GM19351 (cell line): ENCODE measurements around the gene ITGBL1.

Experiments used
- ATAC-seq: cut with Tn5 transposase; IDR thresholded peaks from one replicate; pipeline ENCODE4 v1.9.1; 2021; ENCODE audit warnings: mild to moderate bottlenecking, moderate library complexity; ENCODE audit not compliant: unreplicated experiment

The ITGBL1 gene

DNA sequence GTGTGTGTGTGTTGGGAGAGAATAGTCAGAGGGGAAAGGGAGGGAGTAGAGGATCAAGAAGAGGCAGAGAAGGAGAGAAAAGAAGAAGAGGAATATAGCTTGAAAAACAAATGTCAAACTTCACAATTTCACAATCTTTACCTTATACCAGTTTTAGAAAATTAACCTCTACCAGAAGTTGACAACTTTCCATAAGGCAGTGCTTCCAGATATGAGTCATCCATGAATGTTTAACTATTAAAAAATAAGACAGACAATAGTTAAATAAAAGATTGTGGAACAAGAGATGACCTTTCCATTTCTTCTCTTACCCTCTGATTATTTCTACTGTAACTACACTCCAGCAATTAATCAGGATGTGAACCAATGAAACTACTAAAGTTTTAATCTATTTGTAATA lies 229.4 kb downstream of the ITGBL1 start:
- ATAC-seq, result no peak

- ATAC-seq, result no peak
Measured at GRCh38 chr13:101686003-101686402, 233.5 kb downstream of the ITGBL1 start.

DNA sequence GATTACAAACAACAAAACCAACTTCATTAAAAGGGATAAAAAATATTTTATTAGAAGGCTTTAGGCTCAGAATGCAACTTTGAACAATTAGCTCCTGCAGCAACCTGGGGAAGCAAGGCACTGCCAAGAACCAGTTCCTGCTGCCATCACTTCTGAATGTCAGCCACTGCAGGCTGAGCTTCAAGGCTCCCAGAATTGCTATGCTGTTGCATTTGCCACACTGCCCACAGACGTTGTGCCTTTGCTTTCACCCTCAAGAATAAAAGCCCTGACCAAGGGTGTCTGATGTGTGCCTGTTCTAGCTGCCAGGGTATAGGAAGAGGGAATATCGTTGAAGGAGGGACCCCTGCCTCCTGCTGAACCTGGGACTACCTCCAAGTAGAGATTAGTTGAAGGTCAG lies 238.4 kb downstream of the ITGBL1 start:
- no peak for ATAC-seq

DNA sequence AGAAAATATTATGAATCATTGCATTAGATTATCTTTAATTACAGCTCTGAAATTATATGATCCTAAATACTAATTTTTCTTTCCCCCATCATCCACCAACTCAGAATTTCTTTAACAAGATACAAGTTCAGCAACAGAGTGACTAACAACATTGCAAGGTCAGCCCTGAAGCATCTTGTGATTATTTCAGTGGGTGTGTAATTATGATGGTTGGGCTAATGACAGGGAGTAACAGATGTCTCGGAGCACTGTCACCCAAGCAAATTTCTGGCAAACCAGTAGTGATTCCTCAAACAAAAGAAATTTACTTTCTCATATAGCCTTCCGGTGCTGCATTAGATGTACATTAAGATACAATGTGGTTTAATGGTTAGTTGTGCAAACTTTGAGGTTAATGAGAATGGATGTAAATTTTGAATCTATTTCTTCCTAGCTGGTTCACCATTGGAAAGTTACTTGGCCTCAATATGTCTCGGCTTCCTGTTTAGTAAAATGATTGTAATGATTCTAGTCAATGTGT lies 238.9 kb downstream of the ITGBL1 start:
- ATAC-seq, result no peak

DNA sequence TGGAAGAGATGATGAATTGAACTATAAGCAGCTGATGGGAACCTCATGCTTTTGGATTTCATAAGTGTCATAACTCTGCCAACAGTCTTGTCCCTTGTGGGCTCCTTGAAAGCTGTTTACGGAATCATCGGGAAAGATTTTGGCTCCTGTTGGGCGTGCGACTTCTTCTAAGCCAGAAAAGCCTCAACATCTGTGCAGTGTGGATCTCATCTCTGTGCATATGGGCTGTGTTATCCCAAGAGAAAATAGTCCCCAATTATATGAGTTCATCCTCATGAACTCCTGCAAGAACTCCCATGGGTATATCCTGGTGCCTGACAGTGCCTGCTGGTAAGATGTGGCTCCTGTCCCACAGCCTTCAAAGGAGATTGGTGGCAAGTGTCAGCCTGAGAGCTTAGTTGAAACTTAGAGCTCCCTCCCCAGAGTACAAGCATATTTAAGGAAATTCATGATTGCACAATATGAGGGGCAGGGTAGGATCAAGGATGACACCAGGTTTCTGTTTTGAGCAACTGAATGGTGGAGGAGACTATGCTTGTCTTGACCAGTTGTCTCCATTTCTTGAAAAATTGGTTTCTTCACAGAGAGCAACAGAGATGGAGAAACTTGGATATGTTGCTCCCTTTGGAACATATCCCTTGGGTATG lies 243.5 kb downstream of the ITGBL1 start:
- ATAC-seq, result no peak

GRCh38 chr13:101697745-101698144 lies 245.3 kb downstream of the ITGBL1 start:
- no peak for ATAC-seq

- ATAC-seq, result no peak
Measured at GRCh38 chr13:101698400-101698799, 245.9 kb downstream of the ITGBL1 start.

DNA sequence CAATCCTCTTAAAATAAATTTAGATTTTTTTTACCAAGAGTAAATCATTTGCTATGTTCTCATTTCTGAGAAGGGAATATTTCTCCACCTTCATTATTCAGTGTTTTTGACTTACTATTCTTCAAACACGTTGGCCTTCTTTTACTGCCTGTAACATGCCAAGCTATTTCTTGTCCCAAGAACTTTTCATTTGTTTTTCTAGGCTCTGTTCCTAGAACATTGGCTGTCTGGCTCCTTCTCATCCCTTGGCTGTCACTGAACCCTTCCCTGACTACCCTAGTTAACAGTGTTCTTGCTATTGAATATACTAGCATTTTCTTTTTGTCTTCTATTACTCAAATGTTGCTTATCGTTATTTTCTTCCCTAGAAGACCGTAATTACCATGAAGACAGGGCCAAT lies 248.1 kb downstream of the ITGBL1 start:
- ATAC-seq, result no peak

DNA sequence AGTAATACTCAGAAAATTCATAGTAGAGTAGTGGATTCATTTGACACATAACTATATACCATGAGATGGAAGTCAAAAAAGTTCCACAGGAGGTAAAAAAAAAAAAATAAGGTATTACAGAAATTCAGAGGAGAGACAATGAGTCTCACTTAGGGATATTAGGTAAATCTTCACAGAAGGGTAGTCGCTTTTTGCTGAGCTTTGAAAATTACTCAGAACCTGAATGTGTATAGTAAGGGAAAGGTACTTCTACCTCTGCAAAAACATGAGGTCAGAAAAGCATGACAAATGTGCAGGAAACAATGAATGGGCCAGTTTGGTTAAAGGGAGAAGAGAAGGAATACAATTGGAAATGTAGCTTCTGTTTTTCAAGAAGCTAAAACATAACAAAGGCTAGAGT lies 250.6 kb downstream of the ITGBL1 start:
- no peak for ATAC-seq

GRCh38 chr13:101703838-101704237 lies 251.4 kb downstream of the ITGBL1 start:
- no peak for ATAC-seq

DNA sequence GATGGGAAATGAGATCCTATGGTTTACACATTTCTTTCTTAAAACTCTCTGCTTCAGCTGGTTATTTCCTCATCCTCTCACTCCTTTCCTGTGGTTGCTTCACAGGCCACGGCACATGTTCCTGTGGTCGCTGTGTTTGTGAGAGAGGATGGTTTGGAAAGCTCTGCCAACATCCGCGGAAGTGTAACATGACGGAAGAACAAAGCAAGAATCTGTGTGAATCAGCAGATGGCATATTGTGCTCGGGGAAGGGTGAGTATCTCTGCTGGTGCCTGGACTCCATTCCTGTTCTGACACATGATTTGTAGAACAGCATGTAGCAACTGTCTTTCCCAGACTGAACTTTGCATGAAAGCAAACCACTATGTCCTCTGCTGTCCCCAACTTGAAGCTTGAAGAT lies 254.2 kb downstream of the ITGBL1 start:
- no peak for ATAC-seq

- ATAC-seq, result no peak
Measured at GRCh38 chr13:101707659-101708058, 255.2 kb downstream of the ITGBL1 start.

DNA sequence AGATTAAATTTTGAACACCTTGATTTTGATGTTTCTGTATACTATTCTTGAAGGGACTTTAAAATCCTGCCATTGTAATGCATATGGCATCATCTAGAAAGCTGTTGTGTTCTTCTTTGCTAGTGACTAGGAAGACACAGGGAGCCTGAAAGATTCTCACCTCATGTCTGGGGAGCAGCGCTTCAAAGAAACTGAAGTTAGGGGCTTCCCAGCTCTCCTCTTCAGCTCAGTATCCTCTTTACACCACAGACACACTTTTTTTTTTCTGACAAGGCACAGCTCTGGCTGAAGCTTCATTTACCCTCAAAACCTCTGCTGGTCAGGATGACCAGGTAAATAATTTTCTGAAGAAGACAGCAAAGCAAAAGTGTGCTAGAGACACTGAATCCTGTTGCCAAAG lies 255.6 kb downstream of the ITGBL1 start:
- no peak for ATAC-seq

DNA sequence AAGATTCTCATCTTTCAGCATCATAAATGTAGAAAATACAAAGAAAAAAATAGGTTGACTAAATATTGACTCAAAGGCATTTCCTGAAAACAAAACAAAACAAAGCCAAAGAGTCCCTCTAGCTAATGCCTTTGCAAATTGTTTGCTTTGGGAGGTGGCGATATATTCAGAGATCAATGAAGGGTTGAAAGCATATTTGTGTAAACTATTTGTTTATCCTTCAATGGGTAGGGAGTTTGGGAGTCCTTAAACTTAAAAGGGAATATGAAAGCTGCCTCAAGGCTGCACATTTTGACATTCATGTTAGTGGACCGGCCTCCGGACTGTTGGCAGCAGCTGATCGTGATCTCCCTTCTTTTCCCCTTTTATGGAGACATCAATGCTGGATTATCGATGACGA lies 257.5 kb downstream of the ITGBL1 start:
- ATAC-seq, result no peak

GRCh38 chr13:101711307-101712025 lies 259.0 kb downstream of the ITGBL1 start:
- ATAC-seq, result no peak

GRCh38 chr13:101712026-101712348 lies 259.5 kb downstream of the ITGBL1 start:
- ATAC-seq, result no peak

- no peak for ATAC-seq
Measured at GRCh38 chr13:101714195-101714594, 261.7 kb downstream of the ITGBL1 start.

DNA sequence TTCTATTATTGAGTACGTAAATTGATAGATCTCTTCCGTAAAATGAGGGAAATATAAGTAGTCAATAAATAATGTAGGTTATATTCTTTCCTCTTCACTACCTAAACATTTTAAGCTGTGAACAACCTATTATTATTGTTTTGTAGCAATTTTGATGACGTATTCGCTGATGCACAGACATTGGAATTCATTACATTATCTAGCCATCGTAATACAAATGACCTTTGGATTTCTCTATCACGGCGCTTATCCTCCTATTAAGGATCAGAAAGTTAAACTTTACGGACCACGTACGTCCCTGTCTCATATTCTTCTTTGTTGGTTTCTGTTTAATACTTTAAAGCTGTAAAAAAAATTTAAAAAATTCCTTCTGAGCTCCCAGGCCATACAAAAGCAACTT lies 264.9 kb downstream of the ITGBL1 start:
- no peak for ATAC-seq

- no peak for ATAC-seq
Measured at GRCh38 chr13:101718496-101718895, 266.0 kb downstream of the ITGBL1 start.

DNA sequence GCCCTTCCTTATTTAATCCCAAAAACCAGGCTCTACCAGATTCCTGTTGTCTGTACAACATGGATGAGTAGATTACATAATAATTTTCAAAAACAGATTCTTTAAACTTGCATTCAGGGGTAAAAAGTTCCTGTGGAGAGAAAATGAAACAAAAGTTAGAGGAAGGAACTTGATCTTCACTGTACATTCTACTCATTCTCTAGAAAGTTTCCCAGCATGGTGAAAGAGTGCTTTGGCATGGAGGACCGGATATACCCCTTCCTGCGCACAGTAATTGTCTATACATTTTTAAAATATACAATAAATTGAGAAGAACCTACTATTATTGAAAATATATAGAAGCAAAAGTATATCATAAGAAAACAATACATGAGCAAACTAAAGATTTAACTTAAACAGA lies 274.2 kb downstream of the ITGBL1 start:
- no peak for ATAC-seq

DNA sequence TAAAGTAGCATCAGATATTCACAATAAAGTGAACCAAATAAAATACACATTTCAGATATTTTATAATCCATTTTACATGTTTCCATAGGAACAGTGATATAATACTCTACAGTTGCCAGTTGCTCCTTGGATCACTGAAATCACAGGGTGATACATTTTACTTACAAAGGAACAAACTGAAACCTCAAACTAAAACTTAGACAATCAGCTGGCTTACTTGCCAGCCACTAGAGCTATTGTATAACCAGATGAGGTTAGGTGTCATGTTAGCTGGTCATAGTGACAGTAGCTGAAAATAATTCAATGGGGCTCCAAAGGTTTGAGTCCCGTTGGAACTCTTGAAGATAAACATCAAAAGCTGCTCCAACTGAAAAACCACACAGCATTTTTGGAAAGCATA lies 274.6 kb downstream of the ITGBL1 start:
- no peak for ATAC-seq

DNA sequence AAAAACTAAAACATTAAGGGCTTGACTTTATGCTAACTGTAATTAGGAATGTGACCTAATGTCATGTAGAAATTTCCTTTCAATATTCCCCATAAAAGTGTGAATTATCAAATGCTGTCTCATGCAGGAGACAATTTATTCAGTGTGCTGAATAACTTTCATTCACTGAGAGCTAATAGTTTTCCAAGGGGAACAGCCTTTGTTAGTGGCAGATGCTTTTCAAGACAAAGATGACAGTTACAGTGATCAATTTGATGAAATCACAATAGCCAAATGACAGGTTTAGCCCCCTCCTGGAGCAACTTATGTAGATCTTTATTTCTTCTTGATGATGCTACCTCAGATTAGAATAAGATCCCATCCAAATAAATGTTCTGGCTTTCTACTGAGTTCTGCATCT lies 275.5 kb downstream of the ITGBL1 start:
- ATAC-seq, result no peak

DNA sequence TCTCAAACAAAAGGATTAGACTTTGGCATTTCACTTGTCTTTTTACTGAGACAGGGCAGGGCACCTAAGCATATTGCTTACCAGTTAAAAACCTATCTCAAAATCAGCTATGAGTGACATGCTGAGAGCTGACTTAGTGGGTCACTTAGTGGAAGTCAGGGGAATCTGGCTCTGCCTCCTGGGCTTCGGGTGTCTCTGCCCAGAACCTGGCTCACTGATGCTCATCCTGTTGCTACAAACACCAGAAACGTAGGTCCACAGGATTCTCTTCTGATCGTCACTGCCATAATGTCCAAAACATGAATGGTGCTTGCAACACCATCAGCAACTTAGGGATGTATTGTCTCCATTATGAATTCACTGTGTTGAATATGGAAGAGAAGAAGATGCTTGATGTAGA lies 276.1 kb downstream of the ITGBL1 start:
- no peak for ATAC-seq
